ENCODE data around the gene FEN1.

- no peak for TF ChIP-seq POLR2AphosphoS5 (IDR thresholded peaks at IDR 0.05; ENCODE audit: borderline replicate concordance, low read depth, low read length)
- no peak for TF ChIP-seq EZH2 (IDR thresholded peaks at IDR 0.05)
- no peak for TF ChIP-seq FOXP2 (optimal IDR thresholded peaks at IDR 0.05; ENCODE audit: control extremely low read depth, extremely low read length, insufficient read depth)
Observed at GRCh38 chr11:61781585-61781984, 11.1 kb upstream of the FEN1 start.

All from SK-N-MC (cell line).